ENCODE data around the gene PITPNM3. TPM values are rescaled to one million over a fixed set of nuclear protein-coding genes. Genes with fewer than 3 reads are reported as not detected.
"Not testable (repeated sequence)": the region's sequence is repeated elsewhere in the genome, so short reads cannot be mapped to it uniquely, and the experiment has no call there.

Gene PITPNM3
- total and polyA plus RNA-seq, 4 donors: 2.0 to 12.6 (median 5.4) TPM

DNA sequence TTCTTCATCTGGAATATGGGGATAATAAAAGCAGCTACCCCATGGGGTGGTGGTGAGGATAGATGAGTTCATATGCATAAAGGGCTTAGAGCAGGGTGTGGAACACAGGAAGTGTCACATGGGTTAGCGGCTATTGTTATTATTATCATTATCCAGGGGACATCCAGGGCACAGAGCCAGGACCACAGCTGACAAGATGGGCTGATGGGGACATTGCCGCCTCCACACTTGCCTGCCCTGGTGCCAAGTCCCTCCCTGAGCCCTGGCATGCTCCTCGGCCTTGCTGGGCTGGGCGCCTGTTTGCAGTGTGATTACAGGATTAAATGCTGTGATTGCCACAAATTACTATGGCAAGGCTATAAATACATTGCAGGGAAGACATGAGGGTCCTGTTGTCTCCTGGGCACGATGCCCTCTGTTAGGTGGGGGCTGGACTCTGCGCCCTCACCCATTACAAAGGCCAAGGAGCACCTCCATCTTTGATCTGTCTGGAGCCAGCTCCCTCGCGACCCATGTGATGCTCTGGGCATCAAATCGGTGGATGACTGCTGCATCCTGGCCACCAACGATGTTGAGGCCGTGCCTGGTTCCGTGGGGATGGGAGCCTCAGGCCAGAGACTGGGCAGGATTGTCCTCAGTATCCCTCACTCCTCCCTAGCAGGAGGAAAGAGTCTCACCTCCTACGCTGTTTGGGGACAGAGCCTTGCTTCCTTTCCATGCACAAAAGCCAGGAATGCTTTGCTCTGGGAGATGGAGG is 68.9 kb downstream of the PITPNM3 start:
- peaks cover 0 to 14% (median 0%) of the 10 kb centered on the region in 5 donors for H3K4me1 ChIP-seq (ENCODE audit: control insufficient read depth in 5 of 5, insufficient read depth in 5 of 5, low read length in 5 of 5)
- ATAC-seq (ENCODE audit: insufficient read depth, low FRiP score): no peak
- no peak overlapping the region for H3K27ac ChIP-seq (ENCODE audit: low read depth in 1 of 2, low read length in 1 of 2)
- H3K4me3 ChIP-seq: no peak overlapping the region
- H3K9ac ChIP-seq (ENCODE audit: insufficient read depth in 1 of 2, low read length in 2 of 2): no peak overlapping the region
- H3K27me3 ChIP-seq (ENCODE audit: control insufficient read depth in 3 of 3, insufficient read depth in 3 of 3, low read length in 2 of 3): no peaks in the 10 kb centered on the region
- 58 to 75% methylated on average over 13 of the region's 13 CpGs for WGBS, 2 donors
- H3K9me3 ChIP-seq (ENCODE audit: control insufficient read depth in 4 of 4, insufficient read depth in 3 of 4, low read length in 3 of 4): no peaks in the 10 kb centered on the region
- peak; percentile 36 to 44 (median 42) for DNase-seq
- H3K36me3 ChIP-seq (ENCODE audit: control insufficient read depth in 4 of 4, insufficient read depth in 4 of 4, low read length in 4 of 4): peaks cover 0 to 2% (median 0%) of the 10 kb centered on the region in 4 donors
- TF ChIP-seq CTCF (IDR thresholded peaks at IDR 0.05; ENCODE audit: control extremely low read depth, extremely low read depth): no peak

DNA sequence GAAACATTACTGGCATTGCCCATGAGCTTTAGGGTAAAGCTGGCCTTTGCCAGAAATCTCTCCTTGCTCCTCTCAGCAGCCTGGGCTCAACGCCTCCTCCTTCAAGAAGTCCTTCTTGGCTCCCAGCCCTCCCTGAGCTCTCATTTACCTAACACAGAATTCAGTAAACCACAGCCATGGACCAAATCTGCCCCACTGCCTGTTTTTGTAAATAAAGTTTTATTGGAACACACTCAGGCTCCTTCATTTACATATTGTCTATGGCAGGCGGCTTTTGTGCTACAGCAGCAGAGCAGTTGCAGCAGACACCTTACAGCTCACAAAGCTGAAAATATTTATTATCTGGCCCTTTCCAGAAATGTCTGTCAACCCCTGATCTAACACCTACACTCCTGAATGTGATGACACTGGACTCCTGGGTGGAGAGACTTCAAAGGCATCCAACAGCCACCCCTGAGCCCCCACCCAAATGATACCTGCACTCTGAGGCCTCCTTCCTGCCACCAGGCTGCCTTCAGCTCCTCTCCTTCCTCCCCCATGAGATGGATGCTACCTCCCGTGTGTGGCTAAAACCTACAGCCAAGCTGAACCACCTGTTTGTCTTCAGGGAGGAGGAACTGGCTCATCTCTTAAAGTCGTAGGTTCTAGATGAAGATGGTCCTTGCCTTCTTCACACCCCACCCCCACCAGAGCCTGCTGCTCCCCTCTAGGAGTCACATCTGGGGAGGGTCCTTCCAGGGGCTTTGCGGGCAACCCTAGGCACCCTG is 70.5 kb downstream of the PITPNM3 start:
- no peak overlapping the region for H3K4me3 ChIP-seq
- DNase-seq: no peak
- TF ChIP-seq CTCF (IDR thresholded peaks at IDR 0.05; ENCODE audit: control extremely low read depth, extremely low read depth): no peak
- H3K4me1 ChIP-seq (ENCODE audit: control insufficient read depth in 5 of 5, insufficient read depth in 5 of 5, low read length in 5 of 5): peaks cover 0 to 9% (median 0%) of the 10 kb centered on the region in 5 donors
- H3K27ac ChIP-seq (ENCODE audit: low read depth in 1 of 2, low read length in 1 of 2): no peak overlapping the region
- peaks cover 0 to 2% (median 0%) of the 10 kb centered on the region in 3 donors for H3K27me3 ChIP-seq (ENCODE audit: control insufficient read depth in 3 of 3, insufficient read depth in 3 of 3, low read length in 2 of 3)
- H3K9ac ChIP-seq (ENCODE audit: insufficient read depth in 1 of 2, low read length in 2 of 2): no peak overlapping the region
- WGBS, 2 donors: 81 to 86% methylated on average over 5 of the region's 5 CpGs
- no peaks in the 10 kb centered on the region for H3K9me3 ChIP-seq (ENCODE audit: control insufficient read depth in 4 of 4, insufficient read depth in 3 of 4, low read length in 3 of 4)
- H3K36me3 ChIP-seq (ENCODE audit: control insufficient read depth in 4 of 4, insufficient read depth in 4 of 4, low read length in 4 of 4): peaks cover 0 to 2% (median 0%) of the 10 kb centered on the region in 4 donors
- no peak for ATAC-seq (ENCODE audit: insufficient read depth, low FRiP score)

- no peaks in the 10 kb centered on the region for H3K9me3 ChIP-seq (ENCODE audit: control insufficient read depth in 4 of 4, insufficient read depth in 3 of 4, low read length in 3 of 4)
- H3K4me1 ChIP-seq (ENCODE audit: control insufficient read depth in 5 of 5, insufficient read depth in 5 of 5, low read length in 5 of 5): peaks cover 0 to 20% (median 0%) of the 10 kb centered on the region in 5 donors
- WGBS, 2 donors: 90 to 92% methylated on average over 16 of the region's 16 CpGs
- no peak for TF ChIP-seq CTCF (IDR thresholded peaks at IDR 0.05; ENCODE audit: control extremely low read depth, extremely low read depth)
- H3K27ac ChIP-seq (ENCODE audit: low read depth in 1 of 2, low read length in 1 of 2): no peak overlapping the region
- H3K27me3 ChIP-seq (ENCODE audit: control insufficient read depth in 3 of 3, insufficient read depth in 3 of 3, low read length in 2 of 3): peaks cover 0 to 2% (median 0%) of the 10 kb centered on the region in 3 donors
- no peak for DNase-seq
- no peak overlapping the region for H3K9ac ChIP-seq (ENCODE audit: insufficient read depth in 1 of 2, low read length in 2 of 2)
- peaks cover 0 to 2% (median 0%) of the 10 kb centered on the region in 4 donors for H3K36me3 ChIP-seq (ENCODE audit: control insufficient read depth in 4 of 4, insufficient read depth in 4 of 4, low read length in 4 of 4)
- H3K4me3 ChIP-seq: no peak overlapping the region
- ATAC-seq (ENCODE audit: insufficient read depth, low FRiP score): no peak
Measured at GRCh38 chr17:6483507-6483906, 72.8 kb downstream of the PITPNM3 start.

DNA sequence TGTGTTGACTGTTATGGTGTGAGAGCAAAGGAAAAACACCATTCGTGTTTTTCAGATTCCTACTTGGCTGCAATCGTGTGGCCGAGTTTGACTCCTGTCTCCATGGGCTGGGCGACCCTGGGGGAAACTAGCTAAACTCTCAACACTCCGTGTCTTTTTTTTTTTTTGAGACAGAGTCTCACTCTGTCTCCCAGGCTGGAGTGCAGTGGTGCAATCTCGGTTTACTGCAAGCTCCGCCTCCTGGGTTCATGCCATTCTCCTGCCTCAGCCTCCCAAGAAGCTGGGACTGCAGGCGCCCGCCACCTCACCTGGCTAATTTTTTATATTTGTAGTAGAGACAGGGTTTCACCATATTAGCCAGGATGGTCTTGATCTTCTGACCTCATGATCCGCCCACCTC is 73.6 kb downstream of the PITPNM3 start:
- DNase-seq; H3K27me3 ChIP-seq (ENCODE audit: control insufficient read depth in 3 of 3, insufficient read depth in 3 of 3, low read length in 2 of 3); H3K9ac ChIP-seq (ENCODE audit: insufficient read depth in 1 of 2, low read length in 2 of 2); H3K4me3 ChIP-seq; ATAC-seq (ENCODE audit: insufficient read depth, low FRiP score); H3K9me3 ChIP-seq (ENCODE audit: control insufficient read depth in 4 of 4, insufficient read depth in 3 of 4, low read length in 3 of 4); H3K36me3 ChIP-seq (ENCODE audit: control insufficient read depth in 4 of 4, insufficient read depth in 4 of 4, low read length in 4 of 4); H3K27ac ChIP-seq (ENCODE audit: low read depth in 1 of 2, low read length in 1 of 2): not testable (repeated sequence)
- peaks cover 0 to 18% (median 0%) of the 10 kb centered on the region in 5 donors for H3K4me1 ChIP-seq (ENCODE audit: control insufficient read depth in 5 of 5, insufficient read depth in 5 of 5, low read length in 5 of 5)
- WGBS, 2 donors: 85 to 86% methylated on average over 10 of the region's 10 CpGs
